GM18951 (cell line): ENCODE results near the gene UBE2G1.

Experiments
- POLR2A ChIP-seq: IDR thresholded peaks from 4 replicates; pipeline ENCODE4 v1.6.1; 2011; ENCODE audit warnings: mild to moderate bottlenecking; ENCODE audit not compliant: insufficient read length, insufficient read depth; ENCODE audit errors: extremely low read depth
- in situ Hi-C: fragments of 300-500 bp; cut with MboI; formaldehyde crosslinking; loops from one replicate; pipeline ENCODE4 v1.12.0; 2022; ENCODE audit warnings: low sequenced_read_pairs, mixed read lengths, inconsistent platforms; ENCODE audit not compliant: unreplicated experiment

UBE2G1 gene

DNA sequence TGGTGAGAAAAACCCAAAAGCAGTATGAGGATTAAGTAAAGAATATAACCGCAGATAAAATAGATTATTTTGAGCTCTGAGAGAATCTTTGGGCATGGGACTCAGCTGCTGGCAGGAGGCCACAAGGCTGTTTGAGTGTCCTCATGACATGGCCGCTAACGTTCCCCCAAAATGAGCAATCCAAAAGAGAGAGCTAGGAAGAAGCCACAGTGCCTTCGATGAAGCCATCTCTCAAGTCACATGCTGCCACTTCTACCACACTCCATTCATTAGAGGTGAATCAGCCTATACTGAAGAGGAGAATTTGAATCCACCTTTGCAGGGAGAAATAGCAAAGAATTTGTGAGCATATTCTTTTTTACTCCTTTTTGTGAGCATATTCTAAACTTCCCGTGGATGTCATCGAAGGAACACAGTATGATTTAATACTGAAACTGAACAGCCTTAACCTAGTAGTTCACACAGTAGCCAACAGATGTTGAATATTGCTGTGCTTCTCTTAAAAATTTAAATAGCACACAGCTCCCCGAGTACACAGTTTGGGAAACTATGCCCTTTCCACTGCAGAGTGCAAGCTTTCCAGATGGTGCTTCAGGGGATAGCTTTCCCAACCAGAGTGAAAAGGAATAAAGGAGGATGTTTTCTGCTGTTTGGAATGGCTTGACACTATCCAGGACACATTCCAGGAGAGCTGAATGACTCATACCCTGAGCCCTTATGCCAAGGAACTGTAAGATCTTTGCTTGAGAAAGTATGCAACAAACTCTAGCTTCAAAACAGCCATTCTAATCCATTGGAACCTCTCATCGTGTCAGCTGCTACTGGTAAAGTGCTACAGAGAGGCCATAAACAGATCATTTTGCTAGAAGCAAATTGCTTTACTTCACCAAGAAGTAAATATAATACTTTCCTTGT, 136.6 kb downstream of the UBE2G1 start:
- no peak for TF ChIP-seq POLR2A
- in situ Hi-C loops = no loop called here

- in situ Hi-C loops = no loop called here
- TF ChIP-seq POLR2A = no peak
Observed at GRCh38 chr17:4221899-4222659, 144.4 kb downstream of the UBE2G1 start.

DNA sequence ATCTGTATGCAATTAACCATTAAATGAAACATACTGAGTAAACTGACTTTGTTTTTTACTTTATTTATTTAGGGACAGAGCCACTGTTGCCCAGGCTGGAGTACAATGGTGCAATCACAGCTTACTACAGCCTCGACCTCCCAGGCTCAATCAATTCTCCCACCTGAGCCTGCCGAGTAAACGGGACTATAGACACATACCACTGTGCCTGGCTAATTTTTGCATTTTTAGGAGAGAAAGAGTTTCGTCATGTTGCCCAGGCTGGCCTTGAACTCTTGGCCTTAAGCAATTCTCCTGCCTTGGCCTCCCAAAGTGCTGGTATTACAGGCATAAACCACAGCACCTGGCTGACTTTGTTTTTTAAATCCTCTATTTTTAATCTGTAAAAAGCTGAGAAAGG, 145.3 kb downstream of the UBE2G1 start:
- no peak for TF ChIP-seq POLR2A
- in situ Hi-C loops = no loop called here

- TF ChIP-seq POLR2A = no peak
- in situ Hi-C loops = no loop called here
Observed at GRCh38 chr17:4220655-4221054, 145.8 kb downstream of the UBE2G1 start.
